K562 (cell line): ENCODE data around the gene CNPY4. TPM values are rescaled to one million over a fixed set of nuclear protein-coding genes. Genes with fewer than 3 reads are reported as not detected.

Experiments used
- ARID4B ChIP-seq: sonication (generic); formaldehyde crosslinking; IDR thresholded peaks from 2 replicates; pipeline ENCODE4 v1.8.0; 2022; ENCODE audit warnings: mild to moderate bottlenecking, missing genetic modification reagents
- CEBPG ChIP-seq, 3 experiments: fragments of 200-800 bp in 1 of 3; sonication (Bioruptor generic) in 1 of 3; sonication (generic) in 1 of 3; formaldehyde crosslinking in 1 of 3; IDR thresholded peaks in 2 of 3; conservative IDR thresholded peaks in 1 of 3; 2 replicates each; pipeline versions ENCODE4 v1.6.1 to v1.8.0; 2016 to 2022; ENCODE audit warnings: missing compliant biosample characterization in 2 of 3, missing genetic modification characterization in 2 of 3, mild to moderate bottlenecking in 1 of 3, missing genetic modification reagents in 1 of 3
- CREB5 ChIP-seq: fragments of 250-450 bp; sonication (Bioruptor Pico); IDR thresholded peaks from 2 replicates; pipeline ENCODE4 v1.5.0; 2020; ENCODE audit warnings: mild to moderate bottlenecking
- FOXM1 ChIP-seq, 2 experiments: fragments of 450-650 bp in 1 of 2; sonication (generic) in 1 of 2; formaldehyde crosslinking in 1 of 2; IDR thresholded peaks; 2 replicates each; pipeline versions ENCODE4 v1.6.1 to v1.9.0; 2017 to 2022; ENCODE audit warnings: low read depth in 2 of 2, mild to moderate bottlenecking in 2 of 2, missing genetic modification reagents in 1 of 2, moderate library complexity in 1 of 2
- HMGN3 ChIP-seq: IDR thresholded peaks from 2 replicates; pipeline ENCODE4 v1.6.1; 2011; ENCODE audit warnings: borderline replicate concordance, low read depth, mild to moderate bottlenecking, mixed read lengths, low read length; ENCODE audit not compliant: insufficient read length; ENCODE audit errors: extremely low read depth
- ILK ChIP-seq: fragments of 450-650 bp; IDR thresholded peaks from 2 replicates; pipeline ENCODE4 v1.6.1; 2016; ENCODE audit warnings: missing genetic modification characterization, low read depth, mild to moderate bottlenecking, missing compliant biosample characterization, moderate library complexity, borderline replicate concordance
- KAT7 ChIP-seq: sonication (generic); formaldehyde crosslinking; IDR thresholded peaks from 2 replicates; pipeline ENCODE4 v1.8.0; 2022; ENCODE audit warnings: missing genetic modification reagents, mild to moderate bottlenecking, borderline replicate concordance
- NUFIP1 ChIP-seq: fragments of 450-650 bp; IDR thresholded peaks from 2 replicates; pipeline ENCODE4 v1.6.1; 2018; ENCODE audit not compliant: partially characterized antibody
- PHB2 ChIP-seq: fragments of 450-650 bp; IDR thresholded peaks from 2 replicates; pipeline ENCODE4 v1.6.1; 2017; ENCODE audit warnings: low read depth
- RBM17 ChIP-seq: fragments of 200-400 bp; formaldehyde crosslinking; IDR thresholded peaks from 2 replicates; pipeline ENCODE4 v1.6.1; 2017; ENCODE audit warnings: low read depth, mild to moderate bottlenecking, low read length, borderline replicate concordance
- RHOXF2B ChIP-seq: fragments of 250-450 bp; sonication (Bioruptor Pico); conservative IDR thresholded peaks from 2 replicates; pipeline ENCODE4 v1.5.1; 2021
- SUPT5H ChIP-seq: fragments of 450-650 bp; IDR thresholded peaks from 2 replicates; pipeline ENCODE4 v1.6.1; 2016
- TAF9B ChIP-seq: fragments of 450-650 bp; IDR thresholded peaks from 2 replicates; pipeline ENCODE4 v1.6.1; 2018; ENCODE audit warnings: mild to moderate bottlenecking; ENCODE audit not compliant: partially characterized antibody
- XRCC3 ChIP-seq: fragments of 450-650 bp; IDR thresholded peaks from 2 replicates; pipeline ENCODE4 v1.6.1; 2017; ENCODE audit warnings: mild to moderate bottlenecking, moderate library complexity
- ZBTB1 ChIP-seq: sonication (generic); formaldehyde crosslinking; IDR thresholded peaks from 2 replicates; pipeline ENCODE4 v1.8.1; 2023; ENCODE audit warnings: missing genetic modification reagents, low read depth, mild to moderate bottlenecking, borderline replicate concordance
- ZNF212 ChIP-seq: fragments of 450-650 bp; formaldehyde crosslinking; IDR thresholded peaks from 2 replicates; pipeline ENCODE4 v1.4.0; 2020; ENCODE audit warnings: mild to moderate bottlenecking
- polyA plus RNA-seq, 8 experiments: library from polyadenylated mRNA; depleted of rRNA in 4 of 8; stranded (reverse) in 5 of 8; unstranded in 3 of 8; fragments of >200 nt; fragmentation: Nextera tagmentation in 2 of 8; fragmentation: Illumina TruSeq in 1 of 8; extraction: Ambion mirVana in 2 of 8; extraction: Trizol in 1 of 8; gene quantifications; 2 replicates each; pipeline versions ENCODE4 v1.2.1 to v1.2.3, GENCODE V29; 2011 to 2014; ENCODE audit warnings: inconsistent platforms in 1 of 8, missing spikeins in 1 of 8
- total RNA-seq, 7 experiments: library from RNA; depleted of rRNA in 6 of 7; stranded (reverse); fragments of >200 nt in 6 of 7; fragmentation: Illumina TruSeq in 2 of 7; extraction: Trizol in 2 of 7; gene quantifications; 2 replicates each; pipeline versions ENCODE4 v1.2.1 to v1.2.3, GENCODE V29; 2011 to 2021; ENCODE audit warnings: low replicate concordance in 1 of 7
- TF ChIP-seq, protein P1 (sequence below): sonication (generic); formaldehyde crosslinking; IDR thresholded peaks from 2 replicates; pipeline ENCODE4 v1.9.0; 2022; ENCODE audit warnings: mild to moderate bottlenecking, missing genetic modification reagents
- TF ChIP-seq, protein P2 (sequence below), 2 experiments: IDR thresholded peaks; 2 replicates each; pipeline ENCODE4 v1.6.1; 2011; ENCODE audit warnings: borderline replicate concordance in 1 of 2, control low read depth in 1 of 2, low read depth in 1 of 2, low read length in 1 of 2, mild to moderate bottlenecking in 1 of 2, mixed read lengths in 1 of 2, moderate library complexity in 1 of 2; ENCODE audit not compliant: insufficient read depth in 1 of 2, insufficient read length in 1 of 2, poor library complexity in 1 of 2, severe bottlenecking in 1 of 2; ENCODE audit errors: extremely low read depth in 1 of 2

Gene CNPY4
- total and polyA plus RNA-seq, 9 of the 15 experiments (the other 6 are each of a cell fraction or from before 2014, with no cell fraction given): 1.9 to 11.2 (median 7.0) TPM

GRCh38 chr7:100148559-100149328 is 29.3 kb downstream of the CNPY4 start, which contains the start of gene LAMTOR4 (continued):
- TF ChIP-seq CREB5 (CRISPR knock-in tag): no peak
- TF ChIP-seq, protein P1, sequence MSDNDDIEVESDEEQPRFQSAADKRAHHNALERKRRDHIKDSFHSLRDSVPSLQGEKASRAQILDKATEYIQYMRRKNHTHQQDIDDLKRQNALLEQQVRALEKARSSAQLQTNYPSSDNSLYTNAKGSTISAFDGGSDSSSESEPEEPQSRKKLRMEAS (CRISPR knock-in tag): peak; percentile 92
- peak; percentile 53; the same call in 1 of the 2 replicates for TF ChIP-seq PHB2
- TF ChIP-seq ZBTB1 (CRISPR knock-in tag): no peak
- TF ChIP-seq ZNF212: no peak; the same call in 1 of the 2 replicates
- no peak; the same call in 1 of the 2 replicates for TF ChIP-seq KAT7 (CRISPR knock-in tag)
- no peak for TF ChIP-seq ILK (tag)
- TF ChIP-seq SUPT5H: peak; percentile 92
- TF ChIP-seq RHOXF2B (CRISPR knock-in tag): 0 out of 2 replicates have a peak, but pooled peaks have one; percentile 43
- peak; percentile 68 for TF ChIP-seq ARID4B (CRISPR knock-in tag)
- no peak for TF ChIP-seq RBM17
- TF ChIP-seq CEBPG (CRISPR knock-in tag; IDR thresholded peaks at IDR 0.05): peak; percentile 83
- TF ChIP-seq CEBPG (tag; conservative IDR thresholded peaks at IDR 0.05 in 1 of 2, IDR thresholded peaks at IDR 0.05 in 1 of 2): peak in 1 of 2 experiments; percentile 76; a peak in 1 of 4 replicates
- no peak for TF ChIP-seq XRCC3
- no peak for TF ChIP-seq NUFIP1
- peak; percentile 70 for TF ChIP-seq HMGN3
- no peak for TF ChIP-seq TAF9B
- TF ChIP-seq FOXM1 (IDR thresholded peaks at IDR 0.05; ENCODE audit: low read depth): 0 out of 2 replicates have a peak, but pooled peaks have one; percentile 28
- no peak for TF ChIP-seq FOXM1 (CRISPR knock-in tag; IDR thresholded peaks at IDR 0.05; ENCODE audit: low read depth)
- TF ChIP-seq, protein P2, sequence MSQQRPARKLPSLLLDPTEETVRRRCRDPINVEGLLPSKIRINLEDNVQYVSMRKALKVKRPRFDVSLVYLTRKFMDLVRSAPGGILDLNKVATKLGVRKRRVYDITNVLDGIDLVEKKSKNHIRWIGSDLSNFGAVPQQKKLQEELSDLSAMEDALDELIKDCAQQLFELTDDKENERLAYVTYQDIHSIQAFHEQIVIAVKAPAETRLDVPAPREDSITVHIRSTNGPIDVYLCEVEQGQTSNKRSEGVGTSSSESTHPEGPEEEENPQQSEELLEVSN (IDR thresholded peaks at IDR 0.05; ENCODE audit: borderline replicate concordance in 1 of 2, extremely low read depth in 1 of 2, insufficient read depth in 1 of 2, insufficient read length in 1 of 2, low read depth in 1 of 2, low read length in 1 of 2, poor library complexity in 1 of 2, severe bottlenecking in 1 of 2): peak; percentile 65 to 82
